HepG2 (cell line): ENCODE measurements around the gene SGMS1. TPM values are rescaled to one million over a fixed set of nuclear protein-coding genes. Genes with fewer than 3 reads are reported as not detected.
"Not testable (repeated sequence)": the region's sequence is repeated elsewhere in the genome, so short reads cannot be mapped to it uniquely, and the experiment has no call there.

Experiments used
- ATAC-seq: fragments of 200-7000 bp; cut with Tn5 transposase; 3 replicates; pipeline ENCODE4 v1.9.1; 2020; ENCODE audit warnings: mild to moderate bottlenecking, moderate library complexity
- BruUV-seq: library from RNA; stranded (reverse); fragments of 400-500 nt; replicated peaks from 2 replicates; lab custom pipeline; 2021; lab: Mats Ljungman, UMichigan
- CTCF ChIA-PET: fragments of 300-600 bp; formaldehyde crosslinking; extraction: SDS; loops from one replicate; lab custom pipeline; 2021; ENCODE audit warnings: low total read pairs, inconsistent platforms, low intra/inter-chr PET ratio; lab: Yijun Ruan, JAX
- POLR2A ChIA-PET: fragments of 350-600 bp; sonication (Branson Sonifier 250); formaldehyde crosslinking; loops from one replicate; lab custom pipeline; 2020; ENCODE audit warnings: antibody characterized with exemption, inconsistent platforms; lab: Yijun Ruan, JAX
- DNase-seq: peaks from one replicate; pipeline ENCODE4 v3.0.0-alpha.2; 2015; ENCODE audit warnings: low spot score
- FAIRE-seq: peaks from 3 replicates; lab custom pipeline; 2011; peaks lifted over from hg19 to GRCh38; lab: Jason Lieb, UNC
- H2AFZ ChIP-seq: one replicate; pipeline ENCODE4 v1.6.1; 2011; ENCODE audit warnings: low read length, inconsistent platforms
- H3K27ac ChIP-seq: fragments of 300-600 bp; 3 replicates; pipeline ENCODE4 v1.8.0; 2011; ENCODE audit warnings: mixed run types, mild to moderate bottlenecking, mixed read lengths, low read length, inconsistent platforms; ENCODE audit not compliant: insufficient read depth; ENCODE audit errors: extremely low read length
- H3K27me3 ChIP-seq, 2 experiments: fragments of 200-600 bp in 1 of 2; 2 replicates in 1 of 2; 3 replicates in 1 of 2; pipeline versions ENCODE4 v1.6.0 to v1.8.0; 2011; ENCODE audit warnings: low read length in 2 of 2, mild to moderate bottlenecking in 2 of 2, moderate library complexity in 2 of 2, inconsistent platforms in 1 of 2; ENCODE audit not compliant: insufficient read depth in 2 of 2, control insufficient read depth in 1 of 2
- H3K36me3 ChIP-seq, 2 experiments: fragments of 200-600 bp in 1 of 2; replicated peaks in 1 of 2; 2 replicates in 1 of 2; 3 replicates in 1 of 2; pipeline versions ENCODE4 v1.5.1 to v1.8.0; 2011; ENCODE audit warnings: low read length in 2 of 2, inconsistent platforms in 1 of 2; ENCODE audit not compliant: insufficient read depth in 2 of 2, control insufficient read depth in 1 of 2
- H3K4me1 ChIP-seq: 2 replicates; pipeline ENCODE4 v1.5.1; 2012; ENCODE audit warnings: low read length, inconsistent platforms; ENCODE audit not compliant: insufficient read depth
- H3K4me2 ChIP-seq: 2 replicates; pipeline ENCODE4 v1.6.0; 2011; ENCODE audit warnings: low read depth, low read length, inconsistent platforms
- H3K4me3 ChIP-seq, 3 experiments: fragments of 200-600 bp in 1 of 3; sonication (generic), shearing (Covaris generic) in 1 of 3; replicated peaks in 1 of 3; 2 replicates each; pipeline ENCODE4 v1.5.1; 2011 to 2016; ENCODE audit warnings: low read length in 3 of 3, inconsistent platforms in 2 of 3, low read depth in 2 of 3, mild to moderate bottlenecking in 2 of 3, control low read depth in 1 of 3, mixed read lengths in 1 of 3; ENCODE audit not compliant: insufficient read depth in 1 of 3
- H3K79me2 ChIP-seq: one replicate; pipeline ENCODE4 v1.6.1; 2011; ENCODE audit warnings: low read length, inconsistent platforms; ENCODE audit not compliant: insufficient read depth
- H3K9ac ChIP-seq: 2 replicates; pipeline ENCODE4 v1.6.0; 2011; ENCODE audit warnings: mild to moderate bottlenecking, low read depth, low read length, inconsistent platforms; ENCODE audit not compliant: insufficient read depth
- H3K9me3 ChIP-seq: 2 replicates; pipeline ENCODE4 v1.5.1; 2012; ENCODE audit warnings: mild to moderate bottlenecking, low read length
- H4K20me1 ChIP-seq: 2 replicates; pipeline ENCODE4 v1.6.0; 2011; ENCODE audit warnings: inconsistent platforms, mild to moderate bottlenecking, low read length, moderate library complexity; ENCODE audit not compliant: insufficient read depth
- CENPT ChIP-seq: sonication (generic); formaldehyde crosslinking; IDR thresholded peaks from 2 replicates; pipeline ENCODE4 v1.8.0; 2022; ENCODE audit warnings: low read depth, mild to moderate bottlenecking, moderate library complexity, missing genetic modification reagents
- CERS6 ChIP-seq: sonication (generic); formaldehyde crosslinking; IDR thresholded peaks from 2 replicates; pipeline ENCODE4 v1.5.0; 2020; ENCODE audit warnings: missing genetic modification reagents
- GABPB1 ChIP-seq: IDR thresholded peaks from 2 replicates; pipeline ENCODE4 v1.6.1; 2016; ENCODE audit warnings: mild to moderate bottlenecking, missing genetic modification reagents, moderate library complexity, missing compliant biosample characterization
- HNF4A ChIP-seq: sonication (generic); formaldehyde crosslinking; IDR thresholded peaks from 2 replicates; pipeline ENCODE4 v1.4.0; 2020; ENCODE audit warnings: missing genetic modification reagents
- IRX3 ChIP-seq: sonication (generic); formaldehyde crosslinking; IDR thresholded peaks from 2 replicates; pipeline ENCODE4 v1.8.1; 2023; ENCODE audit warnings: mild to moderate bottlenecking, low read depth, missing genetic modification reagents, borderline replicate concordance
- KAT2B ChIP-seq: fragments of 150-350 bp; IDR thresholded peaks from 2 replicates; pipeline ENCODE4 v1.6.1; 2014; ENCODE audit warnings: low read depth, low read length, borderline replicate concordance
- NONO ChIP-seq, 2 experiments: fragments of 450-650 bp in 1 of 2; sonication (generic) in 1 of 2; formaldehyde crosslinking in 1 of 2; IDR thresholded peaks in 1 of 2; conservative IDR thresholded peaks in 1 of 2; 2 replicates each; pipeline versions ENCODE4 v1.6.1 to v1.8.0; 2017 to 2022; ENCODE audit warnings: mild to moderate bottlenecking in 1 of 2, missing genetic modification reagents in 1 of 2, moderate library complexity in 1 of 2
- RBM39 ChIP-seq: fragments of 200-400 bp; formaldehyde crosslinking; IDR thresholded peaks from one replicate; pipeline ENCODE4 v1.6.1; 2018; ENCODE audit warnings: antibody characterized with exemption, mild to moderate bottlenecking, low read depth, low read length; ENCODE audit not compliant: poor library complexity, severe bottlenecking
- SNAPC5 ChIP-seq: sonication (generic); formaldehyde crosslinking; IDR thresholded peaks from 2 replicates; pipeline ENCODE4 v1.8.1; 2023; ENCODE audit warnings: mild to moderate bottlenecking, missing genetic modification reagents, borderline replicate concordance
- ZBTB10 ChIP-seq: sonication (generic); formaldehyde crosslinking; IDR thresholded peaks from 2 replicates; pipeline ENCODE4 v1.4.0; 2020; ENCODE audit warnings: missing genetic modification reagents, borderline replicate concordance
- ZFP41 ChIP-seq: sonication (generic); formaldehyde crosslinking; IDR thresholded peaks from 2 replicates; pipeline ENCODE4 v1.4.0; 2020; ENCODE audit warnings: mild to moderate bottlenecking, missing genetic modification reagents, borderline replicate concordance
- ZNF124 ChIP-seq: sonication (generic); formaldehyde crosslinking; IDR thresholded peaks from 2 replicates; pipeline ENCODE4 v1.4.0; 2020; ENCODE audit warnings: missing genetic modification reagents
- ZNF558 ChIP-seq: sonication (generic); formaldehyde crosslinking; IDR thresholded peaks from 2 replicates; pipeline ENCODE4 v1.9.0; 2022; ENCODE audit warnings: mild to moderate bottlenecking, missing genetic modification reagents, borderline replicate concordance
- WGBS: methylation state at CpG from one replicate; pipeline ENCODE4 v1.1.6; 2017; ENCODE audit warnings: low lambda C conversion rate; 5-methylcytosine and 5-hydroxymethylcytosine counted together
- in situ Hi-C: cut with HindIII; loops from 2 replicates; pipeline ENCODE4 v1.10.0; 2017; ENCODE audit warnings: low pct_unique_long_range_greater_than_20kb; ENCODE audit not compliant: extremely low pct_ligation_motif_present
- intact Hi-C: fragments of 100-400 bp; cut with micrococcal nuclease; formaldehyde crosslinking; loops from one replicate; pipeline ENCODE4 v1.10.0; 2022; ENCODE audit not compliant: unreplicated experiment
- polyA plus RNA-seq, 8 experiments: library from polyadenylated mRNA; depleted of rRNA in 3 of 8; stranded (reverse) in 7 of 8; unstranded in 1 of 8; fragments of >200 nt; fragmentation: Illumina TruSeq in 4 of 8; extraction: Trizol in 4 of 8; gene quantifications; 2 replicates each; pipeline versions ENCODE4 v1.2.1 to v1.2.3, GENCODE V29; 2011 to 2016; ENCODE audit warnings: low read depth in 4 of 8, missing spikeins in 1 of 8, mixed read lengths in 1 of 8; ENCODE audit not compliant: insufficient read depth in 1 of 8
- total RNA-seq, 5 experiments: library from RNA; depleted of rRNA; stranded (reverse); fragments of >200 nt; fragmentation: Illumina TruSeq; extraction: Trizol; gene quantifications; 2 replicates each; pipeline ENCODE4 v1.2.3, GENCODE V29; 2016; ENCODE audit warnings: low read depth in 1 of 5

Gene SGMS1
- total and polyA plus RNA-seq, 2 of the 13 experiments (the other 11 are each of a cell fraction or from before 2014, with no cell fraction given) = 6.5 to 15.1 TPM

GRCh38 chr10:50426485-50426884 is 197.3 kb downstream of the SGMS1 start (continued):
- no peak for TF ChIP-seq GABPB1 (CRISPR knock-in tag)
- TF ChIP-seq RBM39 = no peak
- TF ChIP-seq ZNF124 (CRISPR knock-in tag) = no peak

GRCh38 chr10:50425215-50425614 is 198.5 kb downstream of the SGMS1 start:
- H4K20me1 ChIP-seq, H3K36me3 ChIP-seq, H3K4me1 ChIP-seq, H3K27me3 ChIP-seq, ATAC-seq, POLR2A ChIA-PET, H2AFZ ChIP-seq, FAIRE-seq, CTCF ChIA-PET, H3K4me3 ChIP-seq, intact Hi-C loops, H3K9ac ChIP-seq, DNase-seq, H3K4me2 ChIP-seq, H3K9me3 ChIP-seq, H3K27ac ChIP-seq, in situ Hi-C loops, H3K79me2 ChIP-seq, BruUV-seq: not testable (repeated sequence)
- WGBS = 96% methylated on average over 1 of the region's 1 CpG

GRCh38 chr10:50423448-50423847 is 200.3 kb downstream of the SGMS1 start:
- FAIRE-seq = no peak
- Histone ChIP-seq H3K79me2 (no peaks in the 10 kb centered on the region), H4K20me1 (no peaks in the 10 kb centered on the region), H3K27ac (no peak overlapping the region), H3K4me3 (no peak overlapping the region), H2AFZ (no peak overlapping the region), H3K4me1 (peaks cover 14% of the 10 kb centered on the region; the same call in 1 of the 2 replicates), H3K27me3 (no peaks in the 10 kb centered on the region), H3K9ac (no peak overlapping the region), H3K4me2 (no peak overlapping the region), H3K9me3 (no peaks in the 10 kb centered on the region), H3K36me3 (no peaks in the 10 kb centered on the region)
- in situ Hi-C loops = no loop called here
- intact Hi-C loops = no loop called here
- WGBS = 92% methylated on average over 3 of the region's 3 CpGs
- no peak for ATAC-seq
- DNase-seq = no peak
- BruUV-seq = no TSS peak
- POLR2A ChIA-PET = no interaction called here
- CTCF ChIA-PET = no interaction called here
- TF ChIP-seq CENPT (CRISPR knock-in tag) = no peak
- TF ChIP-seq SNAPC5 (CRISPR knock-in tag) = no peak
- TF ChIP-seq IRX3 = no peak
- no peak for TF ChIP-seq CERS6
- no peak for TF ChIP-seq KAT2B
- no peak for TF ChIP-seq HNF4A (CRISPR knock-in tag)
- TF ChIP-seq ZFP41 = no peak
- TF ChIP-seq ZNF558 = no peak
- no peak for TF ChIP-seq ZBTB10 (CRISPR knock-in tag)
- TF ChIP-seq NONO (IDR thresholded peaks at IDR 0.05) = no peak
- no peak for TF ChIP-seq NONO (CRISPR knock-in tag; conservative IDR thresholded peaks at IDR 0.05)
